ENCODE results near the gene BORCS6.

BORCS6 gene

GRCh38 chr17:8138374-8138671, 51.7 kb downstream of the BORCS6 start:
- FAIRE-seq: no peak
- TF ChIP-seq, protein P1, sequence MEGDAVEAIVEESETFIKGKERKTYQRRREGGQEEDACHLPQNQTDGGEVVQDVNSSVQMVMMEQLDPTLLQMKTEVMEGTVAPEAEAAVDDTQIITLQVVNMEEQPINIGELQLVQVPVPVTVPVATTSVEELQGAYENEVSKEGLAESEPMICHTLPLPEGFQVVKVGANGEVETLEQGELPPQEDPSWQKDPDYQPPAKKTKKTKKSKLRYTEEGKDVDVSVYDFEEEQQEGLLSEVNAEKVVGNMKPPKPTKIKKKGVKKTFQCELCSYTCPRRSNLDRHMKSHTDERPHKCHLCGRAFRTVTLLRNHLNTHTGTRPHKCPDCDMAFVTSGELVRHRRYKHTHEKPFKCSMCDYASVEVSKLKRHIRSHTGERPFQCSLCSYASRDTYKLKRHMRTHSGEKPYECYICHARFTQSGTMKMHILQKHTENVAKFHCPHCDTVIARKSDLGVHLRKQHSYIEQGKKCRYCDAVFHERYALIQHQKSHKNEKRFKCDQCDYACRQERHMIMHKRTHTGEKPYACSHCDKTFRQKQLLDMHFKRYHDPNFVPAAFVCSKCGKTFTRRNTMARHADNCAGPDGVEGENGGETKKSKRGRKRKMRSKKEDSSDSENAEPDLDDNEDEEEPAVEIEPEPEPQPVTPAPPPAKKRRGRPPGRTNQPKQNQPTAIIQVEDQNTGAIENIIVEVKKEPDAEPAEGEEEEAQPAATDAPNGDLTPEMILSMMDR (IDR thresholded peaks at IDR 0.05; ENCODE audit: insufficient read depth, missing control alignments): no peak
- DNase-seq (ENCODE audit: insufficient read length, low spot score): no peak

Data from D721Med (cell line).